GM21619 (cell line): Measurements from ENCODE around the gene NRG2.

ENCODE experiments used
- ATAC-seq: cut with Tn5 transposase; IDR thresholded peaks from one replicate; pipeline ENCODE4 v1.9.1; 2021; ENCODE audit not compliant: unreplicated experiment

NRG2 gene

GRCh38 chr5:139975306-139975705 is 67.8 kb downstream of the NRG2 start:
- ATAC-seq: no peak

GRCh38 chr5:139974661-139975060 is 68.4 kb downstream of the NRG2 start:
- ATAC-seq: no peak

DNA sequence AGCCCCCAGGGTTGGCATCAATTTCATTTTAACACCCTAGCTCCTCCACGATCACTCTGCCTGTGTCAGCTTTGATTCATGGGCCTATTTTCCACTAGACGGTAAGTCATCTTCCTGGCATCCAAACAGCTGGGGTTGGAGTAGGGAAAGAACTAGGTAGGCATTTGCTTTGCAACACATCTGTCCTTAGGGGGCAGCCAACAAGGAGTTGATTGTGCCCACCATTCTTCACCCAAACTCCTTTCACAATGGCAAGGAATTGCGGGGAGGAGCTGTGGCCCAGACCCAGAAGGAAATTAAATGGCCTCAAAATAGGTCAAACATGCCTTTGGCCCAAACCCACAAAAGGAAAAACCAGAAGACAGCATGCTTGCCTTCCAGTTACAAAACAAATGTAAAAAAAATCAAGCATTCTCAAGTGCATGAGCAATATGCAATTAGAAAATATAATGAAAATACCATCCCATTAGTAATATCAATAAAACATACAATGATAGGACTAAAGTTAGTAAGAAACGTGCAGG is 71.8 kb downstream of the NRG2 start:
- ATAC-seq: no peak

DNA sequence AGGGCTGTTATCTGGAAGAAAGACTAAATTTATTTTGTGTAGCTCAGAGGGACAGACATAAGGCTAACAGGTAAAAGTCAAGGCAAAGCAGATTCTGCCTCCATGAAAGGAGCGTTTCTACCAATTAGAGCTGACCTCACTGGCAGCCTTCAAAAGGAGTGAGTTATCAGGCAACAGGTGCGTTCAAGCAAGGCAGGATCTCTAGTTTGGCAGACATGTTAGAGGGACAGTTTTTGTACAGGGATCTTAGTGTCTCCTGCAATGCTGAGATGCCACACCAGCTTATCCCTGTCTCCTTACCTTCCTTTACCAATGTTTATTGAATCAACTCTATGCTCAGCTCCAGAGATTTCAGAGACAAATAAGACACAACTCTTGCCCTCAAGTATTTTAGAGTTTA is 73.8 kb downstream of the NRG2 start:
- ATAC-seq: no peak

DNA sequence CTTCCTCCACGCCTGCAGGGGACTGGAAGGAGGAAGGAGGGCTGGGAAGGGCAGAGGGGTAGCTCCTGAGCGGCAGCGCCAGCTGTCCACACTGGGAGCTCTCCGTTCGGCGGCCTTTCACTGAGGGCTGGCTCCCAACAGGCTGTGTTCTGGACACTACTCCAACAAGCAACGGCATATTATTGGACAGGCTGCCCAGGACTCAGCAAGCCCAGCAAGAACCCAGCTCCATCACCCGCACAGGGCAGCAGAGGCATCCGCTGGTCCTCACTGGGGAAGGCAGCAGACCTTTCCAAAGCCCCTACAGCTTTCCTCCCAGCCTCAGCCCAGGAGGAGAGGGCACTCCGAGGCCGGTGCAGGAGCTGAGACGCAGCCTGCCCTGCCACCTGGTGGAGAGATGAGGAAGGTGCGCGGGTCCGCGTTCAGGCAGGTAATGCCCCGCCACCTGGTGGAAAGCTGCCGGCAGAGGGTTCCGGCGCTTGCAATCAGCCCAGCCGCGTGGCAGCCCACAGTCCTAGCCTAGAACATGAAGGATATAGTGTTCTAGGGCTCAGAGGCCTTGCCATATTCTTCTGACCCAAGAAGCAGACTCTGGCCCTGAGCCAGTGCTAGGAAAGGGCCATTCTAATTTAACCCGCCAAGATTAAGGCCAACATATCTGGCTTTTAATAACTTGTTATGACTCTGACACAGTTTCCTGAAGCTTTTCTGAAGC is 74.4 kb downstream of the NRG2 start:
- peak; percentile 95 for ATAC-seq

DNA sequence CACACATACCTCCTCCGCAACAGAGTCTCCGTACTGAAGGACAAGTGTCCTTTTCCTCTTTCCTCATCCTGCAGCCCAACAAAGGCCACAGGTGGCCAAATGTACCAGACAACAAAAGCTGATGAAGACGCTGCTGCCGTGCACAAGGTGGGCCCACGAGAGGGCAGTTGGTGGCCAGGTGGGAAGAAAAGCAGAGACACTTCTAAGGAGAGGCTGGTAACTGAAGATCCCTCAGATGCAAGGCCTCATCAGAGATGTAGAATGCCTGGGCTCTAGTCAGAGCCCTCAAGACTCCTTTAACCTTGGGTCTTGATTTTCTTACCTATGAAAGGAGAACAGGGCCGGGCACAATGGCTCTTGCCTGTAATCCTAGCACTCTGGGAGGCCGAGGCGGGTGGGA is 75.7 kb downstream of the NRG2 start:
- no peak for ATAC-seq

- ATAC-seq: no peak
Measured at GRCh38 chr5:139966856-139967255, 76.2 kb downstream of the NRG2 start.

- no peak for ATAC-seq
Measured at GRCh38 chr5:139964994-139965565, 78.0 kb downstream of the NRG2 start.

DNA sequence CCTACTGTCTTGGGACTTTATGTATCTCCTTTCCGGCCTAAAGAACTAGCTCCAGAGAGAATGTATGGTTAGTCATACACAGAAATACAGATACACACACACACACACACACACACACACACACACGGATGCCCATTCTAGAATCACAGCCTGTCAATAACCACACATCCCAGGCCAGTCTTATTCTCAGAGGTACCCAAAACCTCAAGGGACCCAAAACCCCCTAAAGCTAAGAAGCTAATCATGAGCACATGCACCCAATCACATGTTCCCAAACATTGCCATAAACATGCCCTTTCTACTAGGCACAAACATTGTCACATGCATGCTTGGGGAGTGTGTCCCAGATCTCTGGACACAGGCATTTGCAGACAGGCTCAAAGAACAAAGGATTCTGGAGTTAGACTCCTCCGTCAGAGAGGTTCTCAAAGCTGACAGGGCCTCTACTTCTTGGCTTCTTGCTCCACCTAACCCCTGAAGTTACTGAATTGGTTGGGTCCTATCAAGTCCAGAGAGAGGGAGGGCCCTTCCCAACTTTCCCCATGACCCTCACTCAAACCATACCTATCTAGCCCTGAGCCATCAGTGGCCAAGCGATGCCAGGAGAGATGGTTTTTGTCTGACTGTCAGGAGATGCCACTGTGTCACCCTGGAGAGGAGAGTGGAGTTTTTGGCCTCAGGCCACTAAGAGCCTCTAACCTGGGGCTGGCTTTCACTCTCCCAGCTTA is 78.7 kb downstream of the NRG2 start:
- no peak for ATAC-seq

DNA sequence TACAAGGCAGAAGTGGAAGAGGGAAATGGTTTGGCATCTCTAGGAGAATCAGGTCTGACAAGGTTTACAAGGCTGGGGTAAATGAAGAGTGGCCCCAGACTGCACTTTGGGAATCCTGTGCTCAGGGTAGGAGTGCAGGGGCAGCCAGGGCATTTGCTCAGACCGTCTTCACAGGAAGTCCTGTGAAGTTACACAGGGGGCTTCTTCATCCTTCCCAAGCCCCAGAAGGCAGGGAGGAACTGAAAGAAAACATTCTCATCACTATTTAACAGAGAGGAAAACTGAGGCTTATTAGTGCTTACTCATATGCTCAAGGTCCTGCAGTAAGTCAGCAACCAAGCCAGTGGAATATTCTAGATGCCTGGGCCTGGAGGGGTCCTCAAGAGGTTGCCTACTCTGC is 80.7 kb downstream of the NRG2 start:
- no peak for ATAC-seq

- no peak for ATAC-seq
Measured at GRCh38 chr5:139961435-139962157, 81.5 kb downstream of the NRG2 start.

DNA sequence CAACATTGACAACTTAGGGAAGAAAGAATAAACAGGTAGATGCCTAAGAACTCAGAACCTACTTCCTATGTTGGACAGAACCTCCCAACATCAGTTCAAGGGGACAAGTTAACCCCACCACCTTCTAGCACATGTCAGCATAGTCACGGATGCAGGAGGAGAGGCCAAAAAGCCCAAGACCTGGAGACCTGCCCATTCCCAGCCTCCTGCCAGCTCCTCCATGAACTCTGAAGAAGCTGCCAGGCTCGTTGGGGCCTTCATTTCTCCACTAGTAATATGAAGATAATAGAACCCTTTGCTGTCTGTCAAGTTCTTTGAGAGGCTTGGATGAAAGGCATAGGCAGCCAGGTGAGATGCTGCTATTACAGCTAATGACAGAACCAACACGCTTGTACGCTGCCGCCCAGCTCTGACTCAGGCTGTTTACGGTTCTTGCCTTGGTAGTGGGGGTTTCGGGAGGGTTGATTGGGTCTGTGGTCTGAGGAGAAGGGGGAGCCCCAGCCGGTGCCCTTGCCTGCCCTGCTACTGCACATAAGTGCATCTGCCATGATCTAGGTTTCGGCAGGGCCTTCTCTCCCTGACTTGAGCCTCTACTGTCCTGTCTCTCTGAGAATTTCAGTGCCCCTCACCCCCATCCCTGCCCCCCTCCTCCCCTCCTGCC is 82.2 kb downstream of the NRG2 start:
- ATAC-seq: peak; percentile 81

GRCh38 chr5:139958432-139959148 is 84.5 kb downstream of the NRG2 start:
- ATAC-seq: no peak

DNA sequence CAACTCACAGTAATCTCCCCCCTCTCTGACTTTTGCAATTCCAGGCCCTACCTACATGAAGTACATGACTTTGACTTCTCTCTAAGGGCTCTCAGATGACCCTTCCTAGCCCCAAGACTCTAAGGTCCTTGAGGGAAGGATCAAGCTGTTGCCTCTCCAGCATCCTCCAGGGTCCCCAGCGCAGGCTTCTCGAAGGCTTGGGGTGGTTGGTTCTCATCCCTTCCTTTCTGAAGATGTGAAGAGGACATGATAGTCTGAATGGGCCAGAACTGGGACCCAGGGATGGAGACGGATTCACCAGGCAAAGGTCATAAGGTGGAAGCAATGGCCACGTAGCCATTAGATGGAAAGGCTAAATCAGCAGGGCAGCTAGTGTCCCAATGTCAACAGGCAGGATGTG is 86.8 kb downstream of the NRG2 start:
- no peak for ATAC-seq

DNA sequence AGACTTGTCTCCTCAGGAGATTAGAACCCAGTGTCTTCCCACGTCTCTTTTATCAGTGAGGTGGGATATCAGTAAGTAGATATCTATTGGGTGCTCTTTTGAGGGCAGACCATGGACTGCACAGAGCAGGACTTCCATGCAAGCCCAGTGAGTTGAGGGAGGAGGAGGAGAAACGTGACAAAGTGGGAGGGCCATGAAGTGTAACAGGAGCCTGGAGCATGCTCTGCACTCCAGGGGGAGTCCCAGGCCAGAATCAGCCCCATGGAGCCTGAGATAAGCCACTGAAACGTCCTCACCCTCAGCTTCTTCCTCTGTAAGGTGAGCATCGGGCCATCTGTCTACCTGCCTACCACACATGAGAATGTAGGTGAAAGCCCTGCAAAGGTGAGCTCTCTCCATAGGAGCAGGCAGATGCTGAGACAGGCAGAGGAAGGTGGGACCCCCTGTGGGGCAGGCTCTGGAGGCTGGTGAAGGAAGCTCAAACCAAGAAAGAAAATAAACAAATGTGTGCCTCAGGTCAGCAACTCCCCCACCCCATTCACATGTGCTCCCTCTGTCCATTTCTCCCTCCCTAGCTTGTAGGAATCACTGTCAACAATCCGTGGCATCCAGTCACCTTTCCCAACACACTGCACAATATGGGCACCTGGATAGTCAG is 87.4 kb downstream of the NRG2 start:
- ATAC-seq: no peak

GRCh38 chr5:139955053-139955605 is 88.0 kb downstream of the NRG2 start:
- peak; percentile 81 for ATAC-seq

DNA sequence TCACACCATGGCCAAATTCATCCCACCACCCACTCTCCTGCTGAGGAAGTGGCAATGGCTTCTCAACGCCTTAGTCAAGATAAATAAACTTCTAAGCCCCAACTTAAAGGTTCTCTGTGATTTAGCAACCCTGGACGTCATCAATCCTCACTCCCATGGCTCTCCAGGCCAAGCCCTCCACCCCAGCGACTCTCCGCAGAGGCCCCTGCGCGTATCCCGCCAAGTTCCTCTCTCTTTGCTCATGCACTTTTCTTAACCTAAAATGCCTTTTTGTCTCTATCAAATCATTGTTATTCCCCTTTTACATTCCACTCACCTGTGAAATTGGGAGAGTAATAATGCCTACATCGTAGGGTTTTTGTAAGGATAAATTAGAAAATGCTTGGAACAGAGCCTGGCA is 88.6 kb downstream of the NRG2 start:
- ATAC-seq: no peak

DNA sequence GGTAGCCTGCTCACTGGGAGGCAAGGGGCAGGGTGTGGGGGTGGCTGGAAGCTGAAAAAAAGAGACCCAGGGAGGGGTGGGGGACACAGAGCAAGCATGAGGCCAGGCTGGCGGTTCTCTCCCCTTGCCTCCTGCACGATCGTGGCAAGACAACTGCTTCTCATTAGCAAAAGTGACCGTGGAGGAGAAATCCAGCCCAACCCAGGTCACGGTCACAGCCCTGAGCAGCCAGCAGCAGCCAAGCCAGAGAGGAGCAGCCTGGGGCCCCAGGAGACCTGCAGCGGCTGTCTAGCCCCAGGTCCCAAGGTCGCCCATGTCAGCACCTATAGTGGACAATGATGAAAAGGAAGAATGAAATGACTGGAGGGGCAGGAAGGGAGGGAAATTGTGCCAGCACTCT is 89.1 kb downstream of the NRG2 start:
- ATAC-seq: no peak

DNA sequence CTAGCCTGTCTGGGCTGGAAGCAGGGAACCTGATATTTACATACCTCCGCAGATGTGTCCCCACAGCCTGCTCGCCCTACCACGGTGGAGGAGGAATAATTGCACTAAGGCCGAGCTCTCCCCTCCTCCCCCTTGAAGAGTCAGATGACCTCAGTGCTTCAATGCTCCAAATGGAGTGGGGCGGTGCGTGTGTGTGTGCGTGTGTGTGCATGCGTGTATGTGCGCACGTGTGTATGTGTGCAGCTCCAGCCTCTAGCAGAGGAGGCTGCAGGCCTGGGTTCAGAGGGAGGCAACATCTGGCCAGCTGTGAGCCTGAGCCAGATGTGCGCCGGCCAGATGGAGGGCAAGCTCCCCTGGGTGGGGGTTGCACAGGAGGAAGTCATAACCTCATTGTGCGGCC is 90.5 kb downstream of the NRG2 start:
- ATAC-seq: no peak
